Activated naive CD4-positive, alpha-beta T cell treated with anti-CD3 and anti-CD28 coated beads, Interleukin-2, amount 50 U/mL, for 24 hours (primary cell): ENCODE results near the gene CTNNB1.

Source experiments
- H3K27ac Mint-ChIP-seq: one replicate; pipeline ENCODE4 v1.8.0; 2021; ENCODE audit warnings: mild to moderate bottlenecking, mixed read lengths
- H3K27me3 Mint-ChIP-seq: one replicate; pipeline ENCODE4 v1.8.0; 2021; ENCODE audit warnings: mixed read lengths
- H3K36me3 Mint-ChIP-seq: one replicate; pipeline ENCODE4 v1.8.0; 2021; ENCODE audit warnings: mixed read lengths
- H3K4me1 Mint-ChIP-seq: one replicate; pipeline ENCODE4 v1.8.0; 2021; ENCODE audit warnings: mixed read lengths
- H3K4me3 Mint-ChIP-seq: one replicate; pipeline ENCODE4 v1.8.0; 2021; ENCODE audit warnings: mild to moderate bottlenecking, mixed read lengths
- H3K9me3 Mint-ChIP-seq: one replicate; pipeline ENCODE4 v1.8.0; 2021; ENCODE audit warnings: mixed read lengths

Gene CTNNB1

DNA sequence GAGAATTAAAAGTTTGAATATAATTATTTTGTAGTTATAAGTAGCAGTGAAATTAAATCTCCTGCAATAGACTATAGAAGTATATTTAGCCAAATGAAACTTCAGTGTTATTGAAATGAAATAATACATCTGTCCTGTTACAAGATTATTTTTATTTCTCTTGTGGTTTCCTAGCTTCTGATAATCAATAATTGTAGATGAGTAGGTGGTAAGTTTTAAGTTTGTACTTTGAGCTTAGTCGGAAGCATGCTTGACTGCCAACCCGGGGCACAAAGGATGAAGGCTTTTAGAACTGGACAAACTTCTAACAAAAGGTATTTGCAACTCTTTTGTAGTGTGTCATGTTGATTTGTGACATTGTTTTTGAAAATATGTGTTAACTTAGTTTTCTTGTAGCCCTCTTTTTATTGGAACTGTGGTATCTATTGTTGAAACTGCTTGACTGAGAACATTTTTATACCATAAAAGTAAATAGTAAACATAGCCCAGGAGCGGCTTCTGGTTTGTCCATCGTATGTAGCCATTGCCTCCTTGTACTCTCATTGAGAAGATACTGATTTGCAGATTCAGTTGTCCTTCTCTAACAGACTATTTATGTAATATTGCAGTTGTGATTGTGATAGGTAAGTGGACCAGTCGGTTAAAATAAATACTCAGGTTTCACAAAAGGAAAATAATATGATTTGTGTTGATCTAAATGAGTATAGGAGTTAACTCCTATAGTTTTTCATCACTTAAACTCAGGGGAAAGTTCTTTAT, 2.9 kb downstream of the CTNNB1 start:
- Mint-ChIP-seq H3K9me3 (no peaks in the 10 kb centered on the region), H3K4me1 (peaks cover 66% of the 10 kb centered on the region), H3K36me3 (no peaks in the 10 kb centered on the region), H3K4me3 (peak overlapping the region; percentile 98), H3K27me3 (no peaks in the 10 kb centered on the region), H3K27ac (no peak overlapping the region)

DNA sequence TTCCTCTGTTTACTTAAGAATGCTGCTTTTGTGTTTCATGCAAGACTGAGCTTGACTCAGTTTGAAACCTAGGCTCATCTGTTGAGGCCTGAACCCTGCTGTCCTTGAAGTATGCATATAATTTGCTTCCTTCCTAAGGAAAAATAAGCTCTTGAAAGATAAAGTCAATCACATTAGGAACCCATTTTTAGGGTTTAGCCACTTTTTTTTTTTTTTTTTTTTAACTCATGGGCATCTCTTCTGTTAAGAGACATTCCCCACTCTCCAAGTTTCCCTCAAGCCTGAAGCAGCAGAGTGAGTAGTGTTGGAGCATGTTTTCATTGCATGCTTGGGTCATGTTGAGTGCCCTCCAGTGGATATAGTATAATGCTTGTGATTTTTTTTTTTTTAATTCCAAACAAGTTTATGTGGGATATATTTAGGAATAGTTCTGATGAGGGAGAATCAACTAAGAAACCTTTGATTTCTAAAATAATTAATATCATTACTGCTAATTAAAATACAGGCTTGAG, 3.6 kb downstream of the CTNNB1 start:
- H3K27ac Mint-ChIP-seq, result peak overlapping the region; percentile 62
- H3K36me3 Mint-ChIP-seq, result no peaks in the 10 kb centered on the region
- no peaks in the 10 kb centered on the region for H3K9me3 Mint-ChIP-seq
- H3K4me3 Mint-ChIP-seq, result peak overlapping the region; percentile 98
- H3K4me1 Mint-ChIP-seq, result peaks cover 72% of the 10 kb centered on the region
- H3K27me3 Mint-ChIP-seq, result no peaks in the 10 kb centered on the region

DNA sequence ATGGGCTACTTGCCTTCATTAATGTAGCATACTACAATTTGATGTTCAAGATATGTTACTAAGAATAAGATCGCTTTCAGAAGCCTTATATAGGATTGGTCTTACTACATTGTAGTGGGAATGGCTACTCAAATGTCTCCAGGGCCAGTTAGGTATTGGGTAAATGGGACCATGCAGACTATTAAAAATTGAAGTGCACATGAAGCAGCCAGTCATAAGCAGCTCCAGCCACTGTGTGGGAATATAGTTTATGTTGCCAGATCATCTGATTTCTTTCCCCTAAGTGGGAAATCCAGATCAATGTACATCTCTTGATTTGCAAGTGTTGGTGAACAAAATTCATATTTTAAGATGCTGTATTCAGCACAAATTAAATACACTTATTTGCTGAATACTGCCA, 5.1 kb downstream of the CTNNB1 start:
- H3K27me3 Mint-ChIP-seq, result no peaks in the 10 kb centered on the region
- peak overlapping the region; percentile 62 for H3K4me3 Mint-ChIP-seq
- H3K36me3 Mint-ChIP-seq, result peaks cover 7% of the 10 kb centered on the region
- peaks cover 87% of the 10 kb centered on the region for H3K4me1 Mint-ChIP-seq
- peak overlapping the region; percentile 70 for H3K27ac Mint-ChIP-seq
- H3K9me3 Mint-ChIP-seq, result no peaks in the 10 kb centered on the region

DNA sequence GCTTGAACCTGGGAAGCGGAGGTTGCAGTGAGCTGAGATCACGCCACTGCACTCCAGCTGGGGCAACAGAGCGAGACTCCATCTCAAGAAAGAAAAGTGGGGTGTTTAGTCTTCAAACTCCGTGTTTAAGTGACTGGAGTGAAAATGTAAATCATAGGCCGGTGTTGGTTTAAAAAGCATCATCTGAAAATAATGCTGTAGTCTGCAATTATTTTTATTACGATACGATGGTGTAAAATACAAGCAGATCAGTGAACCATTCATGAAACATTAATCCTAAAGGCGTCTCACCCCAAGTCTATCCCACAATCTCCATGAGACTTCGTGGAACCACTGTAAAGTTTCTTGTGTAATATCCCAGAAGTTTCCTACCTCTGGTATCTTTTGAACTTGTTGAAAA, 6.3 kb downstream of the CTNNB1 start:
- Mint-ChIP-seq H3K4me3 (peak overlapping the region; percentile 3), H3K4me1 (peaks cover 90% of the 10 kb centered on the region), H3K9me3 (no peaks in the 10 kb centered on the region), H3K36me3 (peaks cover 10% of the 10 kb centered on the region), H3K27me3 (no peaks in the 10 kb centered on the region), H3K27ac (no peak overlapping the region)

DNA sequence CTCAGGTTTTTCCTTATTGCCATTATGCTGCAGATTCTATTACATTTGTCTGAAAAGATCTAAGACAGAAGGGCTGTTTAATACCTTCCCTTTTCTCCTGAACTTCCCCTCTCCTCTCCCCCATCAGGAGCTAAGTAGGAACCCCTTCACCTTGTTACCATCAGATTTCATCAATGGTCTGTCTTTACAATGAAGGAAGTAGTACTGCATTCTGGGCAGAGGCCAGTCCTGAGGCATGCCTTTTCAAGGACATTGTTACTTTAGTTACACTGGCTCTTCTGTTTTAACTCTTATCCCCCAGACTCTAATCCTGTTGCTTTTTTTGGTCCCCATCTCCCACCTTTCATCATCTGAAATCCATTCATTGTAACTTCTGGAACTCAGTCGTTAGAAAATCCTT, 8.1 kb downstream of the CTNNB1 start:
- Mint-ChIP-seq H3K4me1 (peaks cover 85% of the 10 kb centered on the region), H3K27ac (peak overlapping the region; percentile 86), H3K9me3 (no peaks in the 10 kb centered on the region), H3K4me3 (peak overlapping the region; percentile 70), H3K27me3 (no peaks in the 10 kb centered on the region), H3K36me3 (peaks cover 14% of the 10 kb centered on the region)

DNA sequence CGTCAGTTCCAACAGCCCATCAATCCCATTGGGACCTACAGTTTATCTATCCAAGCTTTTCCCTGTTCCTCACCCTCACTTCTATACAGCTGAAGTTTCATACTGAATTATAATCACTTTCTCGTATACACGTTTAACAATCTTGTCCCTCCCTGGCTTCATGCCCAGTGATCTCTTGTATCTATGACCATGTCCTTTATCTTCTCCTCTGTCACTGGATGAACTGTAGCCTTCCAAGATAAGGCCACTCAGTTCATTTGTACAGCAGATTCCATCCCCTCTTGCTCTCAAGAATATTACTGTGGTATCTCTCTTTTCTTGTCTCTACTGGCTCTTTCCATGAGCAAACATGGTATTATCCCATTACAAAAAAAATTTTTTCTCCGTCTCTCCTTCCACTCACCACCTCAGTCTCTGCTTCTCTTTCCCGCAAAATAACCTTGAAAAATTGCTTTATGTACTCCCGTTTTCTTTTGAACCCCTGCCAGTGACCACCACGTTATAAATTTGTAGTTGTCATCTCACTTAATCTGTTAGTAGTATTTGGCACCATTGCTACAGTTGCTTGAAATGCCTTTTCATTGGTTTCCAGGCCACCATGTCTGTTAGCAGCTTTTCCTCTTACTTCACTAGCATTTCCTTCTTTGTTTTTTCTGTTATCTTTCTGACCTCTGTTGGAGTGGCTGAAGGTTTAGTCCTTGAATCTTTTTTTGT, 9.4 kb downstream of the CTNNB1 start:
- H3K4me1 Mint-ChIP-seq, result peaks cover 85% of the 10 kb centered on the region
- no peaks in the 10 kb centered on the region for H3K27me3 Mint-ChIP-seq
- H3K36me3 Mint-ChIP-seq, result peaks cover 14% of the 10 kb centered on the region
- H3K27ac Mint-ChIP-seq, result peak overlapping the region; percentile 31
- H3K4me3 Mint-ChIP-seq, result peak overlapping the region; percentile 49
- H3K9me3 Mint-ChIP-seq, result no peaks in the 10 kb centered on the region

DNA sequence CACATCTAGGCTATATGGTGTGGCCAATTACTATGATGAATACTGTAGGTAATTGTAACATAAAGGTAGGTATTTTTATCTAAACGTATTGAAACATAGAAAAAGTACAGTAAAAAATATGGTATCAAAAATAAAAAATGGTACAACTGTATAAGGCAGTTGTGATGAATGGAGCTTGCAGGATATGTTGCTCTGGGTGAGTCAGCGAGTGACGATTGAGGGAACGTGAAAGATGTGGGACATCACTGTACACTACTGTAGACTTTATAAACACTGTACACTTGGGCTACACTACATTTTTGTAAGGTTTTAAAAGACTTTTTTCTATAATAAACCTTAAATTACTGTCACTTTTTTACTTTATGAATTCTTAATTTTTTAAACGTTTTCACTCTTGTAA, 10.3 kb downstream of the CTNNB1 start:
- Mint-ChIP-seq H3K27ac (peak overlapping the region; percentile 69), H3K36me3 (peaks cover 14% of the 10 kb centered on the region), H3K4me1 (peaks cover 85% of the 10 kb centered on the region), H3K4me3 (peak overlapping the region; percentile 37), H3K9me3 (no peaks in the 10 kb centered on the region), H3K27me3 (no peaks in the 10 kb centered on the region)

DNA sequence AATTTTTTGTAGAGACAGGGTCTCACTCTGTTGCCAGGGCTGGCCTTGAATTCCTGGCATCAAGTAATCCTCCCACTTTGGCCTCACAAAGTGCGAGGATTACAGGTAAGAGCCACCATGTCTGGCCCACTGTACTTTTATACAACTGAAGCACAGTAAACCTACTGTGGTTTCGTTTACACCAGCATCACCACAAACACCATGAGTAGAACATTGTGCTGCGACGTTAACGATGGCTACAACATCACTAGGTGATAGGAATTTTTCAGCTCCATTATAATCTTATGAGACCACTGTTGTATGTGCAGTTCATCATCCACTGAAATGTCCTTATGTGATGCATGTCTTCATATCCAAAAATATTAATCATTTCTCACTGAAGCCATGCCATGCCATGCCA, 11.7 kb downstream of the CTNNB1 start:
- H3K9me3 Mint-ChIP-seq, result no peaks in the 10 kb centered on the region
- peaks cover 84% of the 10 kb centered on the region for H3K4me1 Mint-ChIP-seq
- H3K36me3 Mint-ChIP-seq, result peaks cover 15% of the 10 kb centered on the region
- H3K27ac Mint-ChIP-seq, result no peak overlapping the region
- H3K4me3 Mint-ChIP-seq, result no peak overlapping the region
- no peaks in the 10 kb centered on the region for H3K27me3 Mint-ChIP-seq

DNA sequence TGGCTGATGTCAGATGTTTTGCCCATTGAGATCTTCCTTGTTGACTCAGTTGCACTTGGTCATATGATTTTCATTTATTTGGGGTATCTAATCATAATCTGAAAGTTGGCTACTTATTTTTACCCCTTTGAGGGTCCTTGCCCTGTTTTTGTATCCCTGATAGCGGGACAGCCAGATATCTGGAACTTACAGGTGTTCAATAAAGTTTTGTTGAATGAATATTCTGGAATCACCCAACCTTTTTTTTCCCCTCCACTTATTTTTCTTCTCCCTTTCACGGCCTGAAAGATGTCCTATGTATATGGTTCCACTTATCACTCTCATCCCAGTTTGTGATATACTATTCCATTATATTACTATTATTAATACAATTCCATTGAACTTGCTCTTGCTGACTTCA, 12.8 kb downstream of the CTNNB1 start:
- Mint-ChIP-seq H3K27me3 (no peaks in the 10 kb centered on the region), H3K4me1 (peaks cover 84% of the 10 kb centered on the region), H3K27ac (peak overlapping the region; percentile 47), H3K9me3 (no peaks in the 10 kb centered on the region), H3K4me3 (peak overlapping the region; percentile 6), H3K36me3 (peaks cover 15% of the 10 kb centered on the region)

DNA sequence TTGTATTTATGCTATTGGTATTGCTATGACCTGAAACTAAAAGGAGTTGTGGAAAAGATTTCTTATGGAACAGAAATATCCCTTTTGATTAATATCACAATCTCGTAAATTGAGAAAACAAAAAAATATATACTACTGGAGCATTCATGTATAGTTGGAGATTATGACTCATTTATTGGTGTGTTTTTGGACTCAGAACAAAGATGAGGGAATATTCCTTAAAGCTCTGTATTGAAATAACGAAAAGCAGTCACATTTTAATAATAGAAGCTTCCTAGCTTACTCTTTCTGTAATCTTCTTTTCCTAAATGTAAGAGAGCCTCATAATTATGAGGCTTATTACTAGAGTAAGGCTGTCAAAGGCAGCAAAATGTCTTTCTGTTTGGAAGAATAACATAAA, 14.3 kb downstream of the CTNNB1 start:
- Mint-ChIP-seq H3K4me3 (peak overlapping the region; percentile 27), H3K9me3 (no peaks in the 10 kb centered on the region), H3K27me3 (no peaks in the 10 kb centered on the region), H3K36me3 (peaks cover 15% of the 10 kb centered on the region), H3K27ac (peak overlapping the region; percentile 64), H3K4me1 (peaks cover 83% of the 10 kb centered on the region)

DNA sequence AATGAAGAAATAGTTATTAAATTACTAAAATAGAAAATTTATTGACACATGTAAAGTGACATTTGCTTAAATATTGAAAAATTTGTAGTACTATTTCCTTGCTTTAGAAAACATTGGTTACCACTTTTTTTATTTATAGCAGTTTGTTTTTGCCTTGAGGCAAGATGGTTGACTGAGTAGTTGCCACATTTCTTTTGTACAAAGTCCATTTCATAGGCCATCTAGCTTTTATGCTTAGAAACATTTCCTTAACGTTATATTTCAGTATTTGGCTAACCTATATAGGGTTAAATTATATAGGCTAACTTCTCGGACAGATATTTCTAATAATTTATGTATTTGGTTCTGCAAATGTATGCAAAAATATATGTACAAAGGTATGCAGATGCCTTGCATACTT, 17.1 kb downstream of the CTNNB1 start:
- no peak overlapping the region for H3K4me3 Mint-ChIP-seq
- H3K27ac Mint-ChIP-seq, result no peak overlapping the region
- H3K9me3 Mint-ChIP-seq, result no peaks in the 10 kb centered on the region
- peaks cover 95% of the 10 kb centered on the region for H3K4me1 Mint-ChIP-seq
- H3K27me3 Mint-ChIP-seq, result no peaks in the 10 kb centered on the region
- peaks cover 6% of the 10 kb centered on the region for H3K36me3 Mint-ChIP-seq

DNA sequence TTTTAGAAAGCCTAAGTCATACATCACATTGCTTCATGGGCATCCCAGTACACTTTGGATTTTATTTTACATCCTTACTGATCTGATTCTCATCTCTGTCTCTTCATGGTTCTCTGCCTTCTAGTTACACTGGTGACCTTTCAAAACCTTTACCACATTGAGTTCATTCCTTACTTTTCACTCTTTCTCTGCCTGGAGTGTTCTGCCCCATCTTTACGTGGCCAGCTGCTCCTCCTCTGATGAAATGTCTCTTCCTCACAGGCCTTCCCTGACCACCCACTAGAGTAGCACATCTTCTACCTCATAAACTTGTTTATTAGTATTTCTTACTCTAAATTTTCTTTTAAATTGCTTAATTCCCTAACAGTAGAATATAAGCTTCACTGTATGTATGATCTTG, 17.7 kb downstream of the CTNNB1 start:
- no peaks in the 10 kb centered on the region for H3K9me3 Mint-ChIP-seq
- H3K4me1 Mint-ChIP-seq, result peaks cover 95% of the 10 kb centered on the region
- peaks cover 2% of the 10 kb centered on the region for H3K36me3 Mint-ChIP-seq
- no peaks in the 10 kb centered on the region for H3K27me3 Mint-ChIP-seq
- H3K27ac Mint-ChIP-seq, result no peak overlapping the region
- H3K4me3 Mint-ChIP-seq, result peak overlapping the region; percentile 4

DNA sequence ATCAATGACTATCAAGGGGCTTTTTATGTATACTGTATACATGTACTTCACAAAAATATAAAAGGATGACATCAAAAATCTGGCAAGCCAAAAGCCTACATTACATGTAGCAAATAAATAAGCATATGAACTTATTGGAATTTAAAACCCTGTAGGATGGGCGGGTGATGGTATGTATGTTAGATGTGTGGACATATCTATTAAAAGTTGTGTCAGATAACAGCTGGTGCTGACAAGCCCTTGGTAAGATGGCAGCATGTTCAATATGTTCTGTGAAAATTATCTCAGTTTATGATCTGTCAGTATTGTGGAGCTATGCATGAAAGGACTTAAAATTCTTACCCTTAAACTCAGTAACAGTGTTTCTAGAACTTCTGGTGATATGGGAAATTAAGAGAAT, 20.1 kb downstream of the CTNNB1 start:
- peaks cover 84% of the 10 kb centered on the region for H3K4me1 Mint-ChIP-seq
- no peaks in the 10 kb centered on the region for H3K27me3 Mint-ChIP-seq
- peaks cover 3% of the 10 kb centered on the region for H3K36me3 Mint-ChIP-seq
- peak overlapping the region; percentile 6 for H3K4me3 Mint-ChIP-seq
- peak overlapping the region; percentile 53 for H3K27ac Mint-ChIP-seq
- no peaks in the 10 kb centered on the region for H3K9me3 Mint-ChIP-seq

DNA sequence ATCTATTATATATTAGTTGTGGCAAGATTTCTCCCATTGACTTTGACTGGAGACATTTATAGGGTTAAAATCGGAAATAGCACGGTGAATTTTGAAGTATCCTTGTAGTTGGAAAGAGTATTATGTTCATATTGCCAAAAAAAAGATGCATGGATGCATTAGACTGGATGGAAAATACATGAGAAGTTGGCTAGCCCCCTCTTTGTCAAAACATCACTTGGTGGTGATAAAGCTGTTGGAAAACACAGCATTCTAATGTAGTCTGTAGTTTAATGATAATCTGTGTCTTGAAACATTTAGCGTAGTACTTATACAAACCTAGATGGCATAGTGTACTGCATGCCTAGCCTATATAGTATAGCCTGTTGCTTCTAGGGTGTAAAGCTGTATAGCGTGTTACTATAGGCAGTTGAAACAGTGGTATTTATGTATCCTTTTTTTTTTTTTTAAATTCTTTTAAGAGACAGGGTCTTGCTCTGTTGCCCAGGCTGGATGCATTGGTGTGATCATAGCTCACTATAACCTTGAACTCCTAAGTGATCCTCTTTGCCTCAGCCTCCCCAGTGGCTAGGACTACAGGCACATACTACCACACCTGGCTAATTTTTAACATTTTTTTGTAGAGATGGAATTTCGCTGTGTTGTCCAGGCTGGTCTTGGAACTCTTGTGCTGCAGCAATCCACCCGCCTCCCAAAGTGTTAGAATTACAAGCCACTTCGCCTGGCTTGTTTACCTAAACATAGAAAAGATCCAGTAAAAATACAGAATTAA, 21.8 kb downstream of the CTNNB1 start:
- peaks cover 77% of the 10 kb centered on the region for H3K4me1 Mint-ChIP-seq
- H3K27ac Mint-ChIP-seq, result peak overlapping the region; percentile 26
- H3K4me3 Mint-ChIP-seq, result no peak overlapping the region
- no peaks in the 10 kb centered on the region for H3K27me3 Mint-ChIP-seq
- peaks cover 10% of the 10 kb centered on the region for H3K36me3 Mint-ChIP-seq
- H3K9me3 Mint-ChIP-seq, result no peaks in the 10 kb centered on the region

DNA sequence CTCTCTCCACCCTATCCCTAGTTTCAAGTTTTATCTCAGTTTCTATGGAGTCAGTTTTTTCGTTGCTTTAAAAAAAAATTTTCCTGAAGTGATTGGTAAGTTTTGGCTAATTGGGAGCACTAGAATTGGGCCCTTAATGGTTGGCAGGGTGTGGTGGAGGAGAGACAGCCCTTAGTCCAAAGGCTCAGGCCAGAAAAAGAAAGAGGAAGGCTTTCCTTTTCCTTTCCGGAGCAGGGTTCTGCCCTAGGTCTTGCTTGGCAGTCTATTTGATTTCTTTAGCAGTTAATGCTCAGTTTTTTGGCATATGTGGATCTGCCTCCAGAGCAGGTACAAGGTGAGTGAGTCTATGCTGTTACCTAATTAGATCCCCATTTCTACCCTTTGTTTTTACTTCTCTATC, 22.7 kb downstream of the CTNNB1 start:
- H3K9me3 Mint-ChIP-seq, result no peaks in the 10 kb centered on the region
- peaks cover 76% of the 10 kb centered on the region for H3K4me1 Mint-ChIP-seq
- no peaks in the 10 kb centered on the region for H3K27me3 Mint-ChIP-seq
- no peak overlapping the region for H3K4me3 Mint-ChIP-seq
- peaks cover 19% of the 10 kb centered on the region for H3K36me3 Mint-ChIP-seq
- no peak overlapping the region for H3K27ac Mint-ChIP-seq

DNA sequence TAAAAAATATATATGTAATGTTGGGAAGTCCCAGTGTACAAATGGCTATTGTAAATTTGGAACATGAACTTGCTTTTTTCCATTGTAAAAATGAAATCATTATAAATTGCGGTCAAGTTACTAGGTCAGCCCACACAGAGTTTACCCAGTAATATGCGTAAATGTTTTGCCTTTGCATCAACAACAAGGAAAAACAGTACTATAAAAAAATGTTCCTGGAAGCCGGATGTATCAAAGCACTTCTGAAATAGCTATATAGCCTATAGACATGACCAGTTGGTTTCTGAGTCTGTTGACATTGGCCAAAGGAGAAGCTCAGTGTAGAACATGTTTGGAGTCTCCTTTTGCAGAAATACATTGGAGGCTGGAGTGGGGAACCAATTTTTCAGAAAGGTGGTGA, 23.2 kb downstream of the CTNNB1 start:
- Mint-ChIP-seq H3K4me3 (no peak overlapping the region), H3K4me1 (peaks cover 74% of the 10 kb centered on the region)

More for the DNA sequence above, 23.2 kb downstream of the CTNNB1 start:
- no peaks in the 10 kb centered on the region for H3K27me3 Mint-ChIP-seq
- H3K27ac Mint-ChIP-seq, result peak overlapping the region; percentile 55
- H3K36me3 Mint-ChIP-seq, result peaks cover 19% of the 10 kb centered on the region
- H3K9me3 Mint-ChIP-seq, result no peaks in the 10 kb centered on the region
